CD4-positive, alpha-beta memory T cell (primary cell): Measurements from ENCODE around the gene UST. TPM values are rescaled to one million over a fixed set of nuclear protein-coding genes. Genes with fewer than 3 reads are reported as not detected.
"Not testable (repeated sequence)": the region's sequence is repeated elsewhere in the genome, so short reads cannot be mapped to it uniquely, and the experiment has no call there.

Source experiments
- CTCF ChIA-PET: fragments of 350-600 bp; sonication (Branson Sonifier 250); formaldehyde crosslinking; loops from one replicate; lab custom pipeline; 2021; ENCODE audit warnings: inconsistent platforms; ENCODE audit not compliant: partially characterized antibody; lab: Charles Lee
- POLR2A ChIA-PET: fragments of 350-600 bp; sonication (Branson Sonifier 250); formaldehyde crosslinking; loops from one replicate; lab custom pipeline; 2021; ENCODE audit not compliant: partially characterized antibody; lab: Charles Lee
- DNase-seq, 5 donors: peaks; one replicate each; pipeline versions ENCODE4 v3.0.0 to v3.0.0-alpha.2; 2020 to 2022; ENCODE audit warnings: mixed read lengths in 1 of 5
- H3K27ac ChIP-seq: one replicate; pipeline ENCODE4 v1.7.0; 2013; ENCODE audit warnings: low read depth, low read length
- H3K27me3 ChIP-seq: 2 replicates; pipeline ENCODE4 v1.7.0; 2013; ENCODE audit warnings: mild to moderate bottlenecking, low read length, moderate library complexity; ENCODE audit not compliant: insufficient read depth
- H3K36me3 ChIP-seq: 2 replicates; pipeline ENCODE4 v1.7.0; 2013; ENCODE audit warnings: mild to moderate bottlenecking, low read length, moderate library complexity; ENCODE audit not compliant: insufficient read depth
- H3K4me1 ChIP-seq: 2 replicates; pipeline ENCODE4 v1.7.0; 2013; ENCODE audit warnings: mild to moderate bottlenecking, low read length, moderate library complexity; ENCODE audit not compliant: insufficient read depth
- H3K4me3 ChIP-seq, 2 donors: one replicate each; pipeline ENCODE4 v1.7.0; 2013; ENCODE audit warnings: low read length in 2 of 2, mild to moderate bottlenecking in 1 of 2
- H3K9me3 ChIP-seq, 2 donors: one replicate each; pipeline ENCODE4 v1.7.0; 2013; ENCODE audit warnings: low read length in 2 of 2, control low read depth in 1 of 2; ENCODE audit not compliant: control insufficient read depth in 1 of 2
- H3K27ac Mint-ChIP-seq, 7 donors: one replicate each; pipeline ENCODE4 v1.8.0; 2020 to 2021; ENCODE audit warnings: mixed read lengths in 7 of 7, mild to moderate bottlenecking in 6 of 7, inconsistent platforms in 3 of 7, moderate library complexity in 3 of 7
- H3K27me3 Mint-ChIP-seq, 2 donors: one replicate each; pipeline ENCODE4 v1.8.0; 2020 to 2021; ENCODE audit warnings: mixed read lengths in 2 of 2
- H3K36me3 Mint-ChIP-seq, 2 donors: one replicate each; pipeline ENCODE4 v1.8.0; 2020 to 2021; ENCODE audit warnings: mixed read lengths in 2 of 2, inconsistent platforms in 1 of 2, mild to moderate bottlenecking in 1 of 2
- H3K4me1 Mint-ChIP-seq, 4 donors: one replicate each; pipeline ENCODE4 v1.8.0; 2020 to 2021; ENCODE audit warnings: mixed read lengths in 4 of 4, mild to moderate bottlenecking in 1 of 4
- H3K4me3 Mint-ChIP-seq, 8 donors: one replicate each; pipeline ENCODE4 v1.8.0; 2020 to 2021; ENCODE audit warnings: mixed read lengths in 8 of 8, mild to moderate bottlenecking in 7 of 8, moderate library complexity in 6 of 8, inconsistent platforms in 3 of 8
- H3K9me3 Mint-ChIP-seq, 8 donors: one replicate each; pipeline ENCODE4 v1.8.0; 2020 to 2021; ENCODE audit warnings: mixed read lengths in 8 of 8, mild to moderate bottlenecking in 5 of 8, inconsistent platforms in 3 of 8, moderate library complexity in 1 of 8
- intact Hi-C: fragments of 100-400 bp; cut with micrococcal nuclease; formaldehyde crosslinking; loops from one replicate; pipeline ENCODE4 v1.15.1; 2023
- polyA plus RNA-seq, 2 donors: library from polyadenylated mRNA; unstranded; fragments of 300-500 nt; fragmentation: Illumina TruSeq; gene quantifications; one replicate each; pipeline ENCODE4 v1.2.3, GENCODE V29; 2021
- total RNA-seq, 2 experiments: library from RNA; stranded (reverse); gene quantifications; one replicate each; pipeline ENCODE4 v1.2.3, GENCODE V29; 2021

The UST gene
- total and polyA plus RNA-seq, 4 experiments from 2014 or later: 2.2 to 7.6 (median 5.1) TPM

GRCh38 chr6:148873154-148873553 lies 126.3 kb downstream of the UST start:
- no peak overlapping the region for H3K27ac Mint-ChIP-seq
- intact Hi-C loops: no loop called here
- Histone ChIP-seq H3K9me3 (no peaks in the 10 kb centered on the region), H3K36me3 (no peaks in the 10 kb centered on the region), H3K27ac (no peak overlapping the region), H3K27me3 (no peaks in the 10 kb centered on the region), H3K4me3 (no peak overlapping the region), H3K4me1 (no peaks in the 10 kb centered on the region)
- H3K4me3 Mint-ChIP-seq: no peak overlapping the region
- no peaks in the 10 kb centered on the region for H3K27me3 Mint-ChIP-seq
- peaks cover 14 to 40% (median 34%) of the 10 kb centered on the region in 4 donors for H3K4me1 Mint-ChIP-seq
- ChIA-PET POLR2A (no interaction called here), CTCF (no interaction called here)
- no peak for DNase-seq
- no peaks in the 10 kb centered on the region for H3K36me3 Mint-ChIP-seq
- no peaks in the 10 kb centered on the region for H3K9me3 Mint-ChIP-seq

GRCh38 chr6:148873868-148874267 lies 127.0 kb downstream of the UST start:
- no peaks in the 10 kb centered on the region for H3K27me3 Mint-ChIP-seq
- H3K4me1 ChIP-seq: no peaks in the 10 kb centered on the region
- H3K9me3 ChIP-seq: no peaks in the 10 kb centered on the region
- intact Hi-C loops: no loop called here
- CTCF ChIA-PET: interaction anchor here (1.0 kb wide), 1 partner anchor 17 kb away, joined by 3 read pairs; no protein-coding TSS in a partner anchor
- H3K27ac ChIP-seq: no peak overlapping the region
- peaks cover 13 to 34% (median 29%) of the 10 kb centered on the region in 4 donors for H3K4me1 Mint-ChIP-seq
- H3K27me3 ChIP-seq: no peaks in the 10 kb centered on the region
- H3K4me3 ChIP-seq: no peak overlapping the region
- H3K9me3 Mint-ChIP-seq: no peaks in the 10 kb centered on the region
- no peak for DNase-seq
- H3K36me3 Mint-ChIP-seq: no peaks in the 10 kb centered on the region
- no peak overlapping the region for H3K27ac Mint-ChIP-seq
- POLR2A ChIA-PET: no interaction called here
- no peaks in the 10 kb centered on the region for H3K36me3 ChIP-seq
- no peak overlapping the region for H3K4me3 Mint-ChIP-seq

GRCh38 chr6:148874698-148875293 lies 128.0 kb downstream of the UST start:
- H3K9me3 ChIP-seq: no peaks in the 10 kb centered on the region
- Mint-ChIP-seq H3K36me3 (no peaks in the 10 kb centered on the region), H3K4me1 (peaks cover 13 to 27% (median 20%) of the 10 kb centered on the region in 4 donors), H3K27me3 (no peaks in the 10 kb centered on the region), H3K27ac (no peak overlapping the region), H3K4me3 (no peak overlapping the region), H3K9me3 (no peaks in the 10 kb centered on the region)
- DNase-seq: no peak
- ChIA-PET CTCF (interaction anchor here (1.0 kb wide), 1 partner anchor 18 kb away, joined by 3 read pairs; no protein-coding TSS in a partner anchor), POLR2A (interaction anchor here (0.6 kb wide), 1 partner anchor 135 kb away, joined by 3 read pairs; no protein-coding TSS in a partner anchor)
- H3K4me1 ChIP-seq: no peaks in the 10 kb centered on the region
- H3K27ac ChIP-seq: no peak overlapping the region
- no peak overlapping the region for H3K4me3 ChIP-seq
- intact Hi-C loops: no loop called here
- H3K27me3 ChIP-seq: no peaks in the 10 kb centered on the region
- no peaks in the 10 kb centered on the region for H3K36me3 ChIP-seq

GRCh38 chr6:148878683-148879082 lies 131.9 kb downstream of the UST start:
- Mint-ChIP-seq H3K4me3 (no peak overlapping the region), H3K27ac (no peak overlapping the region), H3K36me3 (no peaks in the 10 kb centered on the region), H3K9me3 (no peaks in the 10 kb centered on the region), H3K4me1 (peaks cover 0 to 19% (median 9%) of the 10 kb centered on the region in 4 donors), H3K27me3 (no peaks in the 10 kb centered on the region)
- Histone ChIP-seq H3K27me3 (no peaks in the 10 kb centered on the region), H3K9me3 (no peaks in the 10 kb centered on the region), H3K4me3 (no peak overlapping the region), H3K27ac (no peak overlapping the region), H3K36me3 (no peaks in the 10 kb centered on the region), H3K4me1 (no peaks in the 10 kb centered on the region)
- ChIA-PET CTCF (no interaction called here), POLR2A (no interaction called here)
- DNase-seq: no peak
- intact Hi-C loops: no loop called here

GRCh38 chr6:148880742-148881141 lies 133.9 kb downstream of the UST start:
- DNase-seq, H3K4me3 ChIP-seq, H3K36me3 ChIP-seq, H3K9me3 Mint-ChIP-seq, H3K27me3 Mint-ChIP-seq, POLR2A ChIA-PET, H3K9me3 ChIP-seq, intact Hi-C loops, H3K27me3 ChIP-seq, CTCF ChIA-PET, H3K27ac Mint-ChIP-seq, H3K27ac ChIP-seq, H3K4me3 Mint-ChIP-seq, H3K36me3 Mint-ChIP-seq, H3K4me1 ChIP-seq: not testable (repeated sequence)
- H3K4me1 Mint-ChIP-seq: peaks cover 0 to 16% (median 8%) of the 10 kb centered on the region in 4 donors

GRCh38 chr6:148881593-148882311 lies 134.9 kb downstream of the UST start:
- Histone ChIP-seq H3K4me3 (no peak overlapping the region), H3K27me3 (no peaks in the 10 kb centered on the region), H3K36me3 (no peaks in the 10 kb centered on the region), H3K4me1 (no peaks in the 10 kb centered on the region), H3K27ac (no peak overlapping the region), H3K9me3 (no peaks in the 10 kb centered on the region)
- Mint-ChIP-seq H3K36me3 (no peaks in the 10 kb centered on the region), H3K4me3 (no peak overlapping the region), H3K27ac (peak overlapping the region in 1 of 7 donors; percentile 62), H3K9me3 (no peaks in the 10 kb centered on the region), H3K27me3 (no peaks in the 10 kb centered on the region), H3K4me1 (peaks cover 0 to 14% (median 7%) of the 10 kb centered on the region in 4 donors)
- ChIA-PET POLR2A (no interaction called here), CTCF (no interaction called here)
- DNase-seq: no peak
- intact Hi-C loops: no loop called here

- intact Hi-C loops: no loop called here
- Histone ChIP-seq H3K27ac (no peak overlapping the region), H3K4me1 (no peaks in the 10 kb centered on the region), H3K4me3 (no peak overlapping the region), H3K9me3 (no peaks in the 10 kb centered on the region), H3K36me3 (no peaks in the 10 kb centered on the region), H3K27me3 (no peaks in the 10 kb centered on the region)
- Mint-ChIP-seq H3K27ac (no peak overlapping the region), H3K9me3 (no peaks in the 10 kb centered on the region), H3K36me3 (peaks cover 0 to 11% of the 10 kb centered on the region in 2 donors), H3K4me3 (no peak overlapping the region), H3K27me3 (no peaks in the 10 kb centered on the region), H3K4me1 (peaks cover 0 to 11% (median 5%) of the 10 kb centered on the region in 4 donors)
- no peak for DNase-seq
- ChIA-PET CTCF (interaction anchor here (0.9 kb wide), 1 partner anchor 130 kb away, joined by 3 read pairs; no protein-coding TSS in a partner anchor), POLR2A (no interaction called here)
These were observed 136.4 kb downstream of the UST start for GRCh38 chr6:148883270-148883669.
